ENCODE data around the gene MAST3.
A peak's percentile ranks its signal among the peaks of the same experiment; 100 is the strongest.

Gene MAST3

GRCh38 chr19:18128044-18128443 is 30.5 kb downstream of the MAST3 start:
- no peaks in the 10 kb centered on the region for H3K4me1 Mint-ChIP-seq
- ATAC-seq (peak; percentile 22), DNase-seq (no peak)
- no peak overlapping the region for H3K27ac Mint-ChIP-seq
- H3K36me3 Mint-ChIP-seq (ENCODE audit: low read depth) = peaks cover 31% of the 10 kb centered on the region
- H3K4me3 Mint-ChIP-seq = no peak overlapping the region
- H3K9me3 Mint-ChIP-seq = no peaks in the 10 kb centered on the region
- H3K27me3 Mint-ChIP-seq = no peaks in the 10 kb centered on the region

- H3K27ac Mint-ChIP-seq = no peak overlapping the region
Measured at GRCh38 chr19:18128805-18129204, 31.2 kb downstream of the MAST3 start.

GRCh38 chr19:18130523-18131242 is 33.1 kb downstream of the MAST3 start:
- Mint-ChIP-seq H3K36me3 (ENCODE audit: low read depth) (peaks cover 32% of the 10 kb centered on the region), H3K4me1 (no peaks in the 10 kb centered on the region), H3K4me3 (no peak overlapping the region), H3K27ac (no peak overlapping the region), H3K27me3 (no peaks in the 10 kb centered on the region), H3K9me3 (no peaks in the 10 kb centered on the region)
- ATAC-seq = no peak
- no peak for DNase-seq

More at GRCh38 chr19:18128805-18129204, 31.2 kb downstream of the MAST3 start:
- no peak for ATAC-seq
- H3K36me3 Mint-ChIP-seq (ENCODE audit: low read depth) = peaks cover 29% of the 10 kb centered on the region
- no peaks in the 10 kb centered on the region for H3K9me3 Mint-ChIP-seq
- H3K27me3 Mint-ChIP-seq = no peaks in the 10 kb centered on the region
- no peak overlapping the region for H3K4me3 Mint-ChIP-seq
- DNase-seq = no peak
- H3K4me1 Mint-ChIP-seq = no peaks in the 10 kb centered on the region

DNA sequence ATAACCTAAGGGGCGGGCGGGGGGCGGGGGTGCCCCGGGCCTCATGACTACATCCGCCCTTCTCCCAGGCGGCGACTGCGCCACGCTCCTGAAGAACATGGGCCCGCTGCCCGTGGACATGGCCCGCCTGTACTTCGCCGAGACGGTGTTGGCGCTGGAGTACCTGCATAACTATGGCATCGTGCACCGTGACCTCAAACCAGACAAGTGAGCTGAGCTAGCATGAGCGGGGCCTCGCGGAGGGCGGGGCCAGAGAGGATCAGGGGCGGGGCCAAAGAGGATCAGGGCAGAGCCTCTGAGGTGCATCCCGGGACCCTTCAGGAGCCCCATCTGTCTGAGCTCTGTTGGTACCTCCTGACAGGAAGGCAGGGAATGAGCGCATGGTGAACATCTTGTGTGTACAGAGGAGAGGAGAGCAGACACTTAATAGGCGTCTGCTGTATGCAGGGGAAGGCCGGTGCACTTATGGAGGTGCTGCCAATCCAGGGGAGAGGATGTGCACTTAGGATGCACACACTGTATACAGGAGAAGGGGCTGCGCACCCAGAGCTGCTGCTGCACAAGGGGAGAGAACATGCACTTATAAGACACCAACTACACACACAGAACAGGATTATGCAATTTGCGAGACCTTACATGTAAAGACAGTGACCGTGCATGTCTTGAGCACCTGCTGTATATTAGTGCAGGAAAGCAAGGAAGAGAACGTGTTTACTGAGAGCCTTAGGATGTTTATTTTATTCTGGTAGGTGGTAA is 34.4 kb downstream of the MAST3 start:
- H3K27ac Mint-ChIP-seq = no peak overlapping the region
- H3K4me1 Mint-ChIP-seq = no peaks in the 10 kb centered on the region
- H3K36me3 Mint-ChIP-seq (ENCODE audit: low read depth) = peaks cover 33% of the 10 kb centered on the region
- no peaks in the 10 kb centered on the region for H3K9me3 Mint-ChIP-seq
- no peak overlapping the region for H3K4me3 Mint-ChIP-seq
- ATAC-seq = peak; percentile 45
- H3K27me3 Mint-ChIP-seq = no peaks in the 10 kb centered on the region
- DNase-seq = peak; percentile 35

DNA sequence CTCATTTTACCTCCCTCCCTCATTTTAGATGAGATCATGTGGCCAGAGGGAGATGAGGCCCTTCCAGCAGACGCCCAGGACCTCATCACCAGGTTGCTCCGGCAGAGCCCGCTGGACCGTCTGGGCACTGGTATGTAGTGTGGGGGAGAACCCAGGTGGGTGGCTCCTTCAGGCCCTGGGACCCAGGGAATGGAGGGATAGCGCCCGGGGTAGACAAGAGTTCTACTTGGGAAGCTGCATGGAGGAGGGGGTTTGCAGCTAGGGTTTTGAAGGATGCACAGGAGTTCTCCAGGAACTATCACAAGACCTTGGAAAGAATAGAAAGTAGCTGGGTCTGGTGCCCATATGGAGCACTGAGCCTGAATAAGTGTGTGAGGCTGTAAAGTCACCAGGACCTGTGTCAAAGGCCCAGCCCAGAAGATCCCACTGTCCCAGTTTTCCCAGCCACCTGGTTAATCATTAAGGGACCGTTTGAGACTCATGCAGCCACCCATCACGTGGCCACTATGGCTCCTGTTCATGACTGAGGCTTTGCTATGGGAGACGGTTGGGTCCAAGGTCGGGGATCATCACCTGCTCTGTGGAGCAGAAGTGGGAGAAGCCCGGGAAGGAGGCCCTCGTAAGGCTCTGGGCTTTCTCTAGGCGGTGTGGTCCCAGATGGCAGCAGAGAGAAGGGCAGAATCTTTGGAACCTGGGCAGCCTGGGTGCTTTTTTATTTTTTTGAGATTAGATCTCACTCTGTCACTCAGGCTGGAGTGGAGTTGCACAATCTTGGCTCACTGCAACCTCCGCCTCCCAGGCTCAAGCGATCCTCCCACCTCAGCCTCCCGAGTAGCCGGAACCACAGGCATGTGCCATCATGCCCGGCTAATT is 38.4 kb downstream of the MAST3 start:
- Mint-ChIP-seq H3K4me1 (no peaks in the 10 kb centered on the region), H3K36me3 (ENCODE audit: low read depth) (peaks cover 31% of the 10 kb centered on the region), H3K4me3 (no peak overlapping the region), H3K9me3 (no peaks in the 10 kb centered on the region), H3K27ac (no peak overlapping the region), H3K27me3 (no peaks in the 10 kb centered on the region)
- no peak for DNase-seq
- ATAC-seq = no peak

GRCh38 chr19:18137242-18137641 is 39.7 kb downstream of the MAST3 start:
- H3K9me3 Mint-ChIP-seq = no peaks in the 10 kb centered on the region
- peaks cover 32% of the 10 kb centered on the region for H3K36me3 Mint-ChIP-seq (ENCODE audit: low read depth)

DNA sequence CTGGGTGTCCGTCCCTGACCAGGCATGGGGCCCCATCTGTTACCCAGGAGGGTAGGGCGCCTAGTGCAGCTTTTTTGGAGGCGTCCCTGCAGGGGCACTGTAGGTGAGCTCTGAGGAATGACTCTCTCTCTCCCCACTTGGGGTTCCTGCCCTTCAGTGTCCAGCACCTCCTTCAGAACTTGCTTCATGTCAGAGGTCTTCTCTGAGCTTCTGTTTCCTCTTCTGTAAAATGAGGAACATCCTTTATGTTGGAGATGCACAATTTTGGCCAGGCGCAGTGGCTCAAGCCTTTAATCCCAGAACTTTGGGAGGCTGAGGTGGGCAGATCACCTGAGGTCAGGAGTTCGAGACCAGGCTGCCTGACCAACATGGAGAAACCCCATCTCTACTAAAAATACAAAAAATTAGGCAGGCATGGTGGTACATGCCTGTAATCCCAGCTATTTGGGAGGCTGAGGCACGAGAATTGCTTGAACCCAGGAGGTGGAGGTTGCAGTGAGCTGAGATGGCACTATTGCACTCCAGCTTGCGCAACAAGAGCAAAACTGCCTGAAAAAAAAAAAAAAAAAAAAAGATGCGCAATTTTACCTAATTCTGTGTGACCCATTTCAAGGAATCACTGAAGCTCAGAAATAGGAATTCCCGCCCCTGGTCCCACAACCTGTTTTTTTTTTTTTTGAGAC is 40.2 kb downstream of the MAST3 start:
- Mint-ChIP-seq H3K4me3 (no peak overlapping the region), H3K36me3 (ENCODE audit: low read depth) (peaks cover 31% of the 10 kb centered on the region), H3K27me3 (no peaks in the 10 kb centered on the region), H3K4me1 (no peaks in the 10 kb centered on the region), H3K9me3 (no peaks in the 10 kb centered on the region), H3K27ac (no peak overlapping the region)
- DNase-seq (no peak), ATAC-seq (no peak)

More at GRCh38 chr19:18137242-18137641, 39.7 kb downstream of the MAST3 start:
- no peak for ATAC-seq
- DNase-seq = no peak
- Mint-ChIP-seq H3K4me3 (no peak overlapping the region), H3K4me1 (no peaks in the 10 kb centered on the region), H3K27me3 (no peaks in the 10 kb centered on the region), H3K27ac (no peak overlapping the region)

- H3K4me1 Mint-ChIP-seq = no peaks in the 10 kb centered on the region
- no peak overlapping the region for H3K4me3 Mint-ChIP-seq
- DNase-seq (no peak), ATAC-seq (no peak)
- H3K36me3 Mint-ChIP-seq (ENCODE audit: low read depth) = peaks cover 23% of the 10 kb centered on the region
- H3K9me3 Mint-ChIP-seq = no peaks in the 10 kb centered on the region
- H3K27me3 Mint-ChIP-seq = no peaks in the 10 kb centered on the region
- no peak overlapping the region for H3K27ac Mint-ChIP-seq
Measured at GRCh38 chr19:18140473-18140872, 42.9 kb downstream of the MAST3 start.

- no peak for ATAC-seq
- no peak overlapping the region for H3K27ac Mint-ChIP-seq
- no peaks in the 10 kb centered on the region for H3K4me1 Mint-ChIP-seq
- H3K9me3 Mint-ChIP-seq = no peaks in the 10 kb centered on the region
- H3K4me3 Mint-ChIP-seq = no peak overlapping the region
- DNase-seq = no peak
- no peaks in the 10 kb centered on the region for H3K27me3 Mint-ChIP-seq
- peaks cover 18% of the 10 kb centered on the region for H3K36me3 Mint-ChIP-seq (ENCODE audit: low read depth)
Measured at GRCh38 chr19:18141031-18141430, 43.5 kb downstream of the MAST3 start.

GRCh38 chr19:18143902-18144301 is 46.3 kb downstream of the MAST3 start:
- H3K36me3 Mint-ChIP-seq (ENCODE audit: low read depth) = peaks cover 25% of the 10 kb centered on the region
- no peaks in the 10 kb centered on the region for H3K4me1 Mint-ChIP-seq
- no peak for ATAC-seq
- no peaks in the 10 kb centered on the region for H3K9me3 Mint-ChIP-seq
- H3K4me3 Mint-ChIP-seq = no peak overlapping the region
- H3K27ac Mint-ChIP-seq = no peak overlapping the region
- no peaks in the 10 kb centered on the region for H3K27me3 Mint-ChIP-seq
- DNase-seq = no peak

DNA sequence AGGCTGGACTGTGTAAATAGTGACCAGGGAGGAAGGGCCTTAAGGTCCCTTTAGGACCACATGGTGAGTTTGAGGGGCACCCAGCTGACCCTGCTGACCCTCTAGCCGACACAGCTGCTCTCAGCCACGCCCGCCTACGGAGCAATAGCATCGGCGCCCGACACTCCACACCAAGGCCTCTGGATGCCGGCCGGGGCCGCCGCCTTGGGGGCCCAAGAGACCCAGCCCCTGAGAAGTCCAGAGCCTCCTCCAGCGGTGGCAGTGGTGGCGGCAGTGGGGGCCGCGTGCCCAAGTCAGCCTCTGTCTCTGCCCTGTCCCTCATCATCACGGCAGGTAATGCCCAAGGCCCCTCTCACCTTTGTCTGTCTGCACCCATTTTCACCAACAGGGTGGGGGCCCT is 46.8 kb downstream of the MAST3 start:
- Mint-ChIP-seq H3K36me3 (ENCODE audit: low read depth) (peaks cover 23% of the 10 kb centered on the region), H3K4me1 (no peaks in the 10 kb centered on the region), H3K9me3 (no peaks in the 10 kb centered on the region), H3K4me3 (no peak overlapping the region), H3K27ac (no peak overlapping the region), H3K27me3 (no peaks in the 10 kb centered on the region)
- DNase-seq (no peak), ATAC-seq (no peak)

- Mint-ChIP-seq H3K4me1 (no peaks in the 10 kb centered on the region), H3K9me3 (no peaks in the 10 kb centered on the region), H3K36me3 (ENCODE audit: low read depth) (peaks cover 23% of the 10 kb centered on the region), H3K27ac (no peak overlapping the region), H3K4me3 (no peak overlapping the region), H3K27me3 (no peaks in the 10 kb centered on the region)
- no peak for DNase-seq
- ATAC-seq = no peak
Measured at GRCh38 chr19:18144906-18145305, 47.3 kb downstream of the MAST3 start.

DNA sequence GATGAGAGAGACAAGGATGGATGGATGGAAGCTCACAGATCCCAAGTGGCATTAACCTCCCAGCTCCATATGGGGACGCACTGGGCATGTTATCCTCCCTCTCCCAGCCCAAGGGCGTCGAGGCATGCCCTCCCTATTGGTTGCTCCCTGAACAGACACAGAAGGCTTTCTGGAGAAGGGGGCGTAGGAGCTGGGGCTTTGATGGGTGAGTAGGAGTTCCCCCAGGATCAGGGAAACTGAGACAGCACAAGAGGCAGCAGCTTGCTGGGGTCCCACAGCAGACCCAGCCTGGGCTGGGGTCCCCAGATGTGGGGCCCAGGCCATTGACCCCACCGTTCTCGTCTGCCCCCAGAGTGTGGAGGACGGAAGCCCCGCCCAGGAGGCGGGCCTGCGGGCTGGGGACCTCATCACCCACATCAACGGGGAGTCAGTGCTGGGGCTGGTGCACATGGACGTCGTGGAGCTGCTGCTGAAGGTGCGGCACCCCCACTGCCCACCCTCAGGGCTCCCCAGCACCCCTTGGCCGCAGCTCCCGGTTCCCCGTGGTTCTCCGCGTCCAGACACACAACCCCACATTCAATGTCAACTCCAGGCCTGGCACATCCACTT is 47.9 kb downstream of the MAST3 start:
- ATAC-seq (no peak), DNase-seq (no peak)
- Mint-ChIP-seq H3K36me3 (ENCODE audit: low read depth) (peaks cover 20% of the 10 kb centered on the region), H3K27me3 (no peaks in the 10 kb centered on the region), H3K27ac (no peak overlapping the region), H3K4me3 (no peak overlapping the region), H3K9me3 (no peaks in the 10 kb centered on the region), H3K4me1 (no peaks in the 10 kb centered on the region)

- Mint-ChIP-seq H3K27ac (no peak overlapping the region), H3K36me3 (ENCODE audit: low read depth) (peaks cover 13% of the 10 kb centered on the region), H3K27me3 (no peaks in the 10 kb centered on the region), H3K4me3 (no peak overlapping the region), H3K9me3 (no peaks in the 10 kb centered on the region), H3K4me1 (peaks cover 14% of the 10 kb centered on the region)
- ATAC-seq (no peak), DNase-seq (no peak)
Measured at GRCh38 chr19:18147396-18147795, 49.8 kb downstream of the MAST3 start.

All from activated naive CD8-positive, alpha-beta T cell treated with anti-CD3 and anti-CD28 coated beads, Interleukin-2, amount 50 U/mL, for 24 hours (primary cell).